Endothelial cell (in vitro differentiated cells): ENCODE results near the gene ACTR2. TPM values are rescaled to one million over a fixed set of nuclear protein-coding genes. Genes with fewer than 3 reads are reported as not detected.

Source experiments
- DNase-seq: peaks from one replicate; pipeline ENCODE4 v3.0.0; 2021; ENCODE audit warnings: low spot score
- H3K27ac Mint-ChIP-seq: one replicate; pipeline ENCODE4 v1.8.0; 2021; ENCODE audit warnings: mixed read lengths, inconsistent platforms; ENCODE audit not compliant: unreplicated experiment
- H3K27me3 Mint-ChIP-seq: one replicate; pipeline ENCODE4 v1.8.0; 2021; ENCODE audit warnings: mild to moderate bottlenecking, moderate library complexity, mixed read lengths, inconsistent platforms; ENCODE audit not compliant: unreplicated experiment
- H3K36me3 Mint-ChIP-seq: one replicate; pipeline ENCODE4 v1.8.0; 2021; ENCODE audit warnings: mild to moderate bottlenecking, low read depth, mixed read lengths, inconsistent platforms; ENCODE audit not compliant: unreplicated experiment
- H3K4me1 Mint-ChIP-seq: one replicate; pipeline ENCODE4 v1.8.0; 2021; ENCODE audit warnings: mild to moderate bottlenecking, mixed read lengths, inconsistent platforms; ENCODE audit not compliant: unreplicated experiment
- H3K4me3 Mint-ChIP-seq: one replicate; pipeline ENCODE4 v1.8.0; 2021; ENCODE audit warnings: mild to moderate bottlenecking, mixed read lengths, inconsistent platforms; ENCODE audit not compliant: unreplicated experiment
- H3K9me3 Mint-ChIP-seq: one replicate; pipeline ENCODE4 v1.8.0; 2021; ENCODE audit warnings: mixed read lengths, inconsistent platforms; ENCODE audit not compliant: unreplicated experiment
- CTCF ChIP-seq: fragments of 200-600 bp; sonication (generic); IDR thresholded peaks from one replicate; pipeline ENCODE4 v1.5.0; 2021; ENCODE audit warnings: antibody characterized with exemption; ENCODE audit not compliant: unreplicated experiment
- total RNA-seq: library from RNA; stranded (reverse); fragmentation: NEBNext Ultra II Directional; extraction: Animal tissue kit (Norgen Biotek cat#: 25700); gene quantifications from one replicate; pipeline ENCODE4 v1.2.1, GENCODE V29; 2021; ENCODE audit not compliant: unreplicated experiment

Gene ACTR2
- total RNA-seq, 1 donor from 2014 or later: 389 TPM

GRCh38 chr2:65276609-65277008 lies 49.0 kb downstream of the ACTR2 start:
- DNase-seq: no peak
- peaks cover 10% of the 10 kb centered on the region for H3K36me3 Mint-ChIP-seq

GRCh38 chr2:65277118-65277517 lies 49.5 kb downstream of the ACTR2 start:
- no peaks in the 10 kb centered on the region for H3K9me3 Mint-ChIP-seq
- H3K27me3 Mint-ChIP-seq: peaks cover 4% of the 10 kb centered on the region
- no peak for TF ChIP-seq CTCF
- no peak for DNase-seq
- H3K36me3 Mint-ChIP-seq: peaks cover 7% of the 10 kb centered on the region
- peaks cover 33% of the 10 kb centered on the region for H3K4me1 Mint-ChIP-seq
- H3K4me3 Mint-ChIP-seq: no peak overlapping the region
- H3K27ac Mint-ChIP-seq: no peak overlapping the region

More at GRCh38 chr2:65276609-65277008, 49.0 kb downstream of the ACTR2 start:
- peaks cover 33% of the 10 kb centered on the region for H3K4me1 Mint-ChIP-seq
- H3K27me3 Mint-ChIP-seq: peaks cover 4% of the 10 kb centered on the region
- no peak for TF ChIP-seq CTCF
- H3K4me3 Mint-ChIP-seq: no peak overlapping the region
- H3K9me3 Mint-ChIP-seq: no peaks in the 10 kb centered on the region
- no peak overlapping the region for H3K27ac Mint-ChIP-seq

DNA sequence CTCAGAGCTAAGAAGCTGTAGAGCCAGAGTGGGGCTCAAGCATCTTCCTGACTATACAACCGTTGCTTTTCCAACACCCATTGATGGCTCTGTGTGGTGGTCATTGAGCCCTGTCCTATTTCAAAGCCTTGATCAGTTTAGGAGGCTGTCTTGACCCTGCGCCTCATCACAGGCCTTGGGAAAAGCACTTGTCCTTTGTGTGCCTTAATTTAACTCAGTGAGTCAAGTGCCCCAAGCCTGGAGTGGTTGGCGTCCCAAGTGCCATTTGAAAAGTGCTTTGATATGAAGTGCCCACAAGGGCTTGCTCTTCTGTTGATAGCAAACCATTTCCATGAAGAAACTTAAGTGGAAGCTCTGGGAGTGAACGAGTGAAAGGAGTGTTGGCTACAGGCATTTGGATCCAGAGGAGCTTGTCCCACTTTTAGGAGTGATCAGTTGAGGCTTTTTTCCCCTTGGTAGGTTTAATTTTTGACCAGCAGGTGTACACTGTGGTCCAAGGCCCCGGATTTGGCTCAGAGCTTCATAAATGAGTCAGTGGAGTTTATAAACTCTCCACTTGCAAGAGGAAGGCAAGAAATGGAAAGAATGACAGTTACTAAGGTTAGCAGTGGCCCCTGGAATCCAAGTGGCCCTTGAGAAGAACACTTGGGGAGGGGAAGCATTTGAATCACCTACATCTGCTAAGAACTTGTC lies 50.3 kb downstream of the ACTR2 start:
- Mint-ChIP-seq H3K4me3 (no peak overlapping the region), H3K27me3 (peaks cover 4% of the 10 kb centered on the region), H3K9me3 (no peaks in the 10 kb centered on the region), H3K4me1 (peaks cover 33% of the 10 kb centered on the region), H3K36me3 (no peaks in the 10 kb centered on the region), H3K27ac (no peak overlapping the region)
- TF ChIP-seq CTCF: no peak
- no peak for DNase-seq

GRCh38 chr2:65278531-65278981 lies 50.9 kb downstream of the ACTR2 start:
- no peak for DNase-seq
- H3K4me3 Mint-ChIP-seq: peak overlapping the region; percentile 43
- H3K9me3 Mint-ChIP-seq: no peaks in the 10 kb centered on the region
- no peak for TF ChIP-seq CTCF
- H3K36me3 Mint-ChIP-seq: no peaks in the 10 kb centered on the region
- peaks cover 33% of the 10 kb centered on the region for H3K4me1 Mint-ChIP-seq
- peak overlapping the region; percentile 1 for H3K27ac Mint-ChIP-seq
- peaks cover 4% of the 10 kb centered on the region for H3K27me3 Mint-ChIP-seq

GRCh38 chr2:65279756-65280155 lies 52.1 kb downstream of the ACTR2 start:
- Mint-ChIP-seq H3K9me3 (no peaks in the 10 kb centered on the region), H3K4me1 (peaks cover 28% of the 10 kb centered on the region), H3K4me3 (no peak overlapping the region), H3K27me3 (peaks cover 4% of the 10 kb centered on the region), H3K36me3 (no peaks in the 10 kb centered on the region), H3K27ac (no peak overlapping the region)
- DNase-seq: no peak
- TF ChIP-seq CTCF: no peak
